Smooth muscle cell of the coronary artery (primary cell): ENCODE measurements around the gene ACSS2. TPM values are rescaled to one million over a fixed set of nuclear protein-coding genes. Genes with fewer than 3 reads are reported as not detected.

Experiments used
- total RNA-seq: library from RNA; depleted of rRNA; stranded (reverse); fragments of >200 nt; gene quantifications from 2 replicates; pipeline ENCODE4 v1.2.3, GENCODE V29; 2014; ENCODE audit warnings: low replicate concordance

Gene ACSS2
- 25.6 and 38.3 TPM in 2 replicates for total RNA-seq

DNA sequence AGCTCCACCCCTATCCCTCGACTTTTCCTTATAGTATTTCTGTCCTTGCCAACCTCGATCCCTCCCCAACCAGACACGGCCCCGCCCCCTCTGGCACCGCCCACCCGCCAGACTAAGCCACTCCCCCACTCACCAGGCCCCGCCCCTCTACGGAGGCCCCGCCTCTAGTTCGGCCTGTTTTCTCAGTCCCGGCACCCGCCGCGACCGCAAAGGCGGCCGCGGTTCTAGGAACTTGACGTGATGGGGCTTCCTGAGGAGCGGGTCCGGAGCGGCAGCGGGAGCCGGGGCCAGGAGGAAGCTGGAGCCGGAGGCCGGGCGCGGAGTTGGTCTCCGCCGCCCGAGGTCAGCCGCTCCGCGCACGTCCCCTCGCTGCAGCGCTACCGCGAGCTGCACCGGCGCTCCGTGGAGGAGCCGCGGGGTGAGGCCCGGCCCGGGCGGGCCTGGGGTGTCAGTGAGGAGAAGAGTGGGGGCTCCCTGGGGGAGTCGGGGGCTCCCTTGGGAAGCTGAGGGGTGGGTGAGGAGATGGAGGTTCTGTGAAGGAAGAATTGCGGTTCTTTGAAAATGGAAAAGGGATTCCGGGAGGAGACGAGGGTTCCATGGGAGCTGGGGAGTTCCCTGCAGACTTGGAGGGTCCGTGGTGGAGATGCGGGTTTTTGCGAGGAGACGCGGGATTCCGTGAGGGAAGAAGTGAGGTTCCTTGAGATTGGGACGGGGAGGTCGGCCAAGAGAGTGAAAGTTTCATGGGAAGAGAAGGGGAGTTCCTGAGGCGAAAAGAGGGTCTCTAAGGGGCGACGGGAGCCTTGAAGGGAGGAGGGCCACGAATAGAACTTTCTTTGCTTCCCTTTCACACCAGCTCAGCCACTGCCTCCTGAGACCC is at the start of gene ACSS2:
Gene ACSS2, plus strand, starts transcription at position 207 of the 877 bp plus-strand sequence. Its CDS starts 34 bp downstream, at position 241.

DNA sequence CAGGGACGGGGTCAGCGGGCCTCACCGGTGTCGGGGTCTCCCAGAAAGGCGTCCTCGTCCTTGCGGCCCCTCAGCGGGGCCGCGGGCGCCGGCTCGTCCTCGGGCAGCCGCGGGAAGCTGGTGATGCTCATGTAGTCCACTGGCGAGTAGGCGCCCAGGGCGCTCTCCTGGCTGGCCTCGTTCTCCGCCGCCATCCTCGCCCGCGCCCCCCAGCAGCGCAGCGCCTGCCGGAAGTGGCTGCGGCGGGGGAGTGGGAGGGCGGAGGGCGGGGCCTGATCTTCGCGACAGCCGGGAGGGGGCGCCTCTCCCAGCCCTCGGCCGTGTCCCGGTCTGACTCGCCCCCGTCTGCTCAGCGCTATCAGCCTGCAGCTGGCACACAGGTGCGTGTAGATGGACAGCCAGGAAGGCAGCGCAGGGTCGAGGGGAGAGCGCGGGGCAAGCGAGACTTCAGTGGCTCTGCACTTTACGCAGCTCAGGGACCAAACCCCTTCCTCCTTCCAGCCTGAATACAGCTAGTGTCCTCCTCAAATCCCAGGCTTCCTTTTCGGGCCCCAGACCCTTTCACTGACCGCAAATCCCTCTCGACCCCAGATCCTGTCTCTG is 3.7 kb upstream of the ACSS2 start, which contains the start of gene GGT7:
Gene GGT7, minus strand, starts transcription at position 235 of the 603 bp plus-strand sequence. Its CDS starts 41 bp downstream, at position 194.

GRCh38 chr20:34955231-34956040 is 79.0 kb downstream of the ACSS2 start, which contains the start of the genes GSS and MYH7B:
TSS of gene GSS (minus strand) at chr20:34955806. CDS start at chr20:34951852, 3,954 bp downstream.
TSS of gene MYH7B (plus strand) at chr20:34955868. CDS start at chr20:34978006, 22,138 bp downstream.

Other genes with a start within 250 kb of the ACSS2 start
- 3.6 and 5.6 TPM in 2 replicates for gene PIGU, start 199.5 kb upstream of the ACSS2 start, total RNA-seq
- gene TP53INP2, start 172.3 kb upstream of the ACSS2 start, total RNA-seq, result 1.3 and 2.7 TPM in 2 replicates
- gene NCOA6, start 51.0 kb upstream of the ACSS2 start, total RNA-seq, result 2.9 and 3.3 TPM in 2 replicates
- 9.9 and 11.9 TPM in 2 replicates for gene GGT7, start 3.8 kb upstream of the ACSS2 start, total RNA-seq
- gene GSS, start 79.2 kb downstream of the ACSS2 start, total RNA-seq, result 46.8 and 66.1 TPM in 2 replicates
- under 0.01 and 0.47 TPM in 2 replicates for gene MYH7B, start 79.3 kb downstream of the ACSS2 start, total RNA-seq
- 41.1 and 69.9 TPM in 2 replicates for gene TRPC4AP, start 216.2 kb downstream of the ACSS2 start, total RNA-seq